Mammary epithelial cell (primary cell): ENCODE results near the gene RAD51B.

ENCODE experiments used
- EZH2 ChIP-seq: IDR thresholded peaks from 2 replicates; pipeline ENCODE4 v1.6.1; 2012; ENCODE audit warnings: low read length, inconsistent platforms, borderline replicate concordance
- TF ChIP-seq, protein P1 (sequence below), 2 donors: IDR thresholded peaks in 1 of 2; conservative IDR thresholded peaks in 1 of 2; 2 replicates each; pipeline ENCODE4 v1.5.1; 2011 to 2012; ENCODE audit warnings: inconsistent platforms in 2 of 2, low read length in 2 of 2, mild to moderate bottlenecking in 2 of 2, control low read depth in 1 of 2, low read depth in 1 of 2; ENCODE audit not compliant: insufficient read depth in 1 of 2; ENCODE audit errors: extremely low read depth in 1 of 2

DNA sequence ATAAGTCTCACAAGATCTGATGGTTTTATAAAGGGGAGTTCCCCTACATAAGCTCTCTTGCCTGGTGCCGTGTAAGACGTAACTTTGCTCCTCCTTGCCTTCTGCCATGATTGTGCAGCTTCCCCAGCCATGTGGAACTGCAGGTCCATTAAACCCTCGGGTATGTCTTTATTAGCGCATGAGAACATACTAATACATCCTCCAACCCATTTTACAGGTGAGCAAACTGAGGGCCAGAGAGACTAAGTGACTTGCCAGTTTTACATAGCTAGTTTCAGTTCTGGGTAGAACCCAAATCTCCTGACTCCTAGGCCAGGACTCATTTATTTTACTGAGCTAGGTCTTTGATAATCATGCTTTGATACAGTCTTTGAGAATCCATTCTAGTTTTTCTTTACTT is 406.9 kb downstream of the RAD51B start:
- TF ChIP-seq, protein P1, sequence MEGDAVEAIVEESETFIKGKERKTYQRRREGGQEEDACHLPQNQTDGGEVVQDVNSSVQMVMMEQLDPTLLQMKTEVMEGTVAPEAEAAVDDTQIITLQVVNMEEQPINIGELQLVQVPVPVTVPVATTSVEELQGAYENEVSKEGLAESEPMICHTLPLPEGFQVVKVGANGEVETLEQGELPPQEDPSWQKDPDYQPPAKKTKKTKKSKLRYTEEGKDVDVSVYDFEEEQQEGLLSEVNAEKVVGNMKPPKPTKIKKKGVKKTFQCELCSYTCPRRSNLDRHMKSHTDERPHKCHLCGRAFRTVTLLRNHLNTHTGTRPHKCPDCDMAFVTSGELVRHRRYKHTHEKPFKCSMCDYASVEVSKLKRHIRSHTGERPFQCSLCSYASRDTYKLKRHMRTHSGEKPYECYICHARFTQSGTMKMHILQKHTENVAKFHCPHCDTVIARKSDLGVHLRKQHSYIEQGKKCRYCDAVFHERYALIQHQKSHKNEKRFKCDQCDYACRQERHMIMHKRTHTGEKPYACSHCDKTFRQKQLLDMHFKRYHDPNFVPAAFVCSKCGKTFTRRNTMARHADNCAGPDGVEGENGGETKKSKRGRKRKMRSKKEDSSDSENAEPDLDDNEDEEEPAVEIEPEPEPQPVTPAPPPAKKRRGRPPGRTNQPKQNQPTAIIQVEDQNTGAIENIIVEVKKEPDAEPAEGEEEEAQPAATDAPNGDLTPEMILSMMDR (conservative IDR thresholded peaks at IDR 0.05 in 1 of 2, IDR thresholded peaks at IDR 0.05 in 1 of 2; ENCODE audit: extremely low read depth in 1 of 2, insufficient read depth in 1 of 2, low read depth in 1 of 2, low read length in 2 of 2), result no peak
- no peak for TF ChIP-seq EZH2
